Choroid plexus epithelial cell (primary cell): ENCODE measurements around the gene TPCN2.

Experiments
- DNase-seq: peaks from one replicate; pipeline ENCODE4 v3.0.0-alpha.2; 2010; ENCODE audit warnings: low read depth
- H3K4me3 ChIP-seq: 2 replicates; pipeline ENCODE4 v1.5.1; 2011; ENCODE audit warnings: low read depth, mild to moderate bottlenecking, control low read depth, low read length, moderate library complexity
- CTCF ChIP-seq: conservative IDR thresholded peaks from 2 replicates; pipeline ENCODE4 v1.5.1; 2011; ENCODE audit warnings: low read depth, mild to moderate bottlenecking, control low read depth, inconsistent platforms, low read length, moderate library complexity

The TPCN2 gene

GRCh38 chr11:69085490-69086095 lies 36.9 kb downstream of the TPCN2 start:
- no peak overlapping the region for H3K4me3 ChIP-seq
- DNase-seq: no peak
- TF ChIP-seq CTCF: no peak

- no peak overlapping the region for H3K4me3 ChIP-seq
- DNase-seq: no peak
- peak; percentile 37 for TF ChIP-seq CTCF
These were observed 37.7 kb downstream of the TPCN2 start for GRCh38 chr11:69086152-69087132.

DNA sequence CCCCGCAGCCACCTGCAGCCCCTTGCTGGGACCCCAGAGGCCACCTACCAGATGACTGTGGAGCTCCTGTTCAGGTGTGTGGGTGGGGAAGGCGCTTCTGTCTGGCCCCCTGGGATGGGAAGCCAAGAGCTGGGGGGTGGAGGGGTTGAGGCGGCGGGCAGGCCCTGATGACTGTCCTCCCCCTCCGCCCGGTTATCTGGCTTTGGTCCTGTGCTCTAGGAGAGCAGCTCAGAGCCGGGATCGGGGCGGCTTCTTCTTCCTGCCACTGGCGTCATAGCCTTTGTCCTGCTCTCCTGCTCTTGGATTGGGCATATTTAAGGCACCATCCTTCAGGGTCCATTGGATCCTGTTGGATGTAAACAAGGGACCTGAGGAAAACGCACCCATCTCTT lies 38.4 kb downstream of the TPCN2 start:
- no peak for TF ChIP-seq CTCF
- no peak for DNase-seq
- no peak overlapping the region for H3K4me3 ChIP-seq

DNA sequence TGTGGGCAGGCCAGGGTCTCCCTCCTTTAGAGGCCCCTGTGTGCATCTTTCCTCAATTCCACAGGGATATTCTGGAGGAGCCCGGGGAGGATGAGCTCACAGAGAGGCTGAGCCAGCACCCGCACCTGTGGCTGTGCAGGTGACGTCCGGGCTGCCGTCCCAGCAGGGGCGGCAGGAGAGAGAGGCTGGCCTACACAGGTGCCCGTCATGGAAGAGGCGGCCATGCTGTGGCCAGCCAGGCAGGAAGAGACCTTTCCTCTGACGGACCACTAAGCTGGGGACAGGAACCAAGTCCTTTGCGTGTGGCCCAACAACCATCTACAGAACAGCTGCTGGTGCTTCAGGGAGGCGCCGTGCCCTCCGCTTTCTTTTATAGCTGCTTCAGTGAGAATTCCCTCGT lies 39.1 kb downstream of the TPCN2 start:
- TF ChIP-seq CTCF: no peak
- no peak for DNase-seq
- H3K4me3 ChIP-seq: no peak overlapping the region

GRCh38 chr11:69088676-69089146 lies 40.0 kb downstream of the TPCN2 start:
- peak; percentile 87 for DNase-seq
- peak; percentile 88 for TF ChIP-seq CTCF
- peak overlapping the region; percentile 5 for H3K4me3 ChIP-seq

DNA sequence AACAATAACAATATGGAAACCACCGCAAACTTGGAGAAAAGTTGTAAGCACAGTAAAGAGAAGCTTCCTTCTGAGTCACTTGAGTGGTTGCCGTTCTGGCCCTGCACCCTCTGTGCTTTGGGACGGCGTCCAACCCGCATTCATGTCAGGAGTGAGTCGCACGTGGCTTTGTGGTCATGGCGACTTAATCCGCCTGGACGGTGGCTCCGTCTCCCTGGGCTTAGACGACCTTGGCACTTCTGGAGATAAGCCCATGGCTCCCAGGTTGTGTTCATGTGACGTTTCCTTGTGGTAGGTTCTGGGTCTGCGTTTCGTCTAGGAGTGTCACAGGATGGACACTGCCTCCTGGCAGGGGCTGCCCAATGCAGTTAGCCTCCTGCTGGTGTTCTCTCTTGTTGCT lies 40.5 kb downstream of the TPCN2 start:
- no peak for TF ChIP-seq CTCF
- peak; percentile 71 for DNase-seq
- H3K4me3 ChIP-seq: no peak overlapping the region
